Stimulated activated CD8-positive, alpha-beta memory T cell treated with anti-CD3 and anti-CD28 coated beads, Interleukin-4, amount 100 ng/mL, for 48 hours (primary cell): ENCODE data around the gene SLC35E2B.
A peak's percentile ranks its signal among the peaks of the same experiment; 100 is the strongest.
"Not testable (repeated sequence)": the region's sequence is repeated elsewhere in the genome, so short reads cannot be mapped to it uniquely, and the experiment has no call there.

Experiments
- DNase-seq: peaks from one replicate; pipeline ENCODE4 v3.0.0-alpha.2; 2020

Gene SLC35E2B

DNA sequence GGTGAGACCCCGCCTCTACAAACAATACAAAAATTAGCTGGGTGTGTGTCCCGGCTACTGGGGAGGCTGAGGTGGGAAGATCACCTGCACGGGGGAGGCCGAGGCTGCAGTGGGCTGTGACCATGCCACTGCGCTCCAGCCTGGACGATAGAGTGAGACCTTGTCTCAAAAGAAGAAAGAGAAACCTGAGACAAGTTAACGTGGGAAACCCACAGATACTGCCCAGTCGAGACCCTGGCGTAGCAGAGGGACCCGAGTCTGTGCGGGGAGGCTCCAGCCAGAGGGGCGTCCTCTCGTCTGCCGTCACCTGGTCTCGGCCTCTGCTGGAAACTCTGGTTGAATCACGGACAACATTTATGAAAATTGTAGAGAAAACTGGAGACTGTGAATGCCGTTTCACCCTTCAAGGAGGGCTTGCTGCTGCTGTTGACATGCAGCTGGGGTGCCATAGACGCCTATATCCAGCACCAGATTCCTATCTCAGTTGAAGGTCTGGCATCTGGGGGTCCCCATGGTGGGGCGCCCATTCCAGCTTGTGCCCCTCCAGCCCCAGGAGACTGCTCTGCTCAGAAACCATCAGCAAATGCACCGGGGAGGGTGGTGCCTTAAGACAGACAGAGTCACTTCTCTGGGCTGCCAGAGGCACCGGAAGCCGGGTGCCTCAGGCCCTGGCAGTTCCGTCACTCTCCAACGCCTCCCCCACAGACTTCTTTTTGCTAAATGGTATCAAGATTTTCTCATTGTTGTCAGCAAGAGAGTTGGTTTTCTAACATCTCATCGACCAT lies 20.2 kb downstream of the SLC35E2B start:
- no peak for DNase-seq

- no peak for DNase-seq
Measured at GRCh38 chr1:1671365-1672119, 21.1 kb downstream of the SLC35E2B start.

DNA sequence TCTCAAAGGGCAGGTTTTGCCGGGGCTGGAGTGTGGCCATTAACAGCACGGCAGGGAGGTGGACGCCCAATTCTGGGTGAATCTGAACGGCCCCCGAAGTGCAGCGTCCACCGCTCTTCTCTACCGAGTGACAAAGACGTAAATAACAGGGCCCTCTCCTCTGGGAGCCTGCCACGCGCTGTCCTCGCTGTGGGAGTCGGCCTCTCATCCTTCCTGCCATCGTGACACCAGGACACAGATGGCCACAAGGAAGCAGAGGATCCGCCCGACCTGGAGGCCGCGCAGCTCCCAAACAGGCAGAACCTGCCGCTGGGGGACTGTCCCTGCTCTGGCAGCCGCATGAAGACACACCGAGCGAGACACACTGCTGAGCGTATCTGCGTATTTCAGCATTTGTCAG lies 21.7 kb downstream of the SLC35E2B start:
- DNase-seq: no peak

GRCh38 chr1:1669468-1670440 lies 22.8 kb downstream of the SLC35E2B start:
- no peak for DNase-seq

DNA sequence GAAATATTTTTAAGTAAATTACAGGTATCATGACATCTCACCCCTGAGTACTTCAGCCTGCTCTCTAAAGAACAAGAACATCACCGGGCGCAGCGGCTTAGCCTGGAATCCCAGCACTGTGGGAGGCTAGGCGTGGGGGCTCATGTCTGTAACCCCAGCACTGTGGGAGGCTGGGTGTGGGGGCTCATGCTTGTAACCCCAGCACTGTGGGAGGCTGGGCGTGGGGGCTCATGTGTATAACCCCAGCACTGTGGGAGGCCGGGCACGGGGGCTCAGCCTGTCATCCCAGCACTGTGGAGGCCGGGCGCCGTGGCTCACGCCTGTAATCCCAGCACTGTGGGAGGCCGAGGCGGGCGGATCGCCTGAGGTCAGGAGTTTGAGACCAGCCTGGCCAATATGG lies 26.1 kb downstream of the SLC35E2B start:
- DNase-seq: no peak

- peak; percentile 78 for DNase-seq
Measured at GRCh38 chr1:1665815-1666251, 26.8 kb downstream of the SLC35E2B start.

- DNase-seq: no peak
Measured at GRCh38 chr1:1664941-1665814, 27.4 kb downstream of the SLC35E2B start.

GRCh38 chr1:1664318-1664717 lies 28.3 kb downstream of the SLC35E2B start:
- DNase-seq: not testable (repeated sequence)

GRCh38 chr1:1662830-1663560 lies 29.6 kb downstream of the SLC35E2B start:
- not testable (repeated sequence) for DNase-seq

DNA sequence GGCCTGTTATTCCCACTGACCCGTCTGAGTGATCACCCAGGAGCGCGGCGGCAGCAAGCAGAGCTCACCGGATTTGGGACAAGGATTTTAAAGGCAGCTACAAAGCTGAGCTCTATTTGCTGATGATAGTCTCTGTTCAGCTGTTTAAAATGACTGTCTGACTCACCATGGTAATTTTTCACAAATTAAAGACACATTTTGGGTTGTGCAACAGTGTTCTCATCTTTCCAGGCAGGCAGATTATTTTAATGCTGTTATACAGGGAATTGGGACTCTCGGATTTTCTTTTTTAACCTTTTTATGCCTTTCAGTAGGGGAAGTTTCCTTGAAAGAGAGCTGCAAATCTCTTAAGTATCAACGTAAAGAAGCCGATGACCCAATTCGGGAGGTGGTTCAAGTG lies 30.2 kb downstream of the SLC35E2B start:
- not testable (repeated sequence) for DNase-seq

GRCh38 chr1:1658583-1659549 lies 33.7 kb downstream of the SLC35E2B start, which contains the start of gene CDK11B:
Gene CDK11B (minus strand): TSS chr1:1659004. CDS start chr1:1657485, 1,519 bp downstream.
- DNase-seq: peak; percentile 99

- DNase-seq: not testable (repeated sequence)
Measured at GRCh38 chr1:1648265-1648664, 44.3 kb downstream of the SLC35E2B start.

GRCh38 chr1:1647567-1648241 lies 44.9 kb downstream of the SLC35E2B start:
- DNase-seq: not testable (repeated sequence)

GRCh38 chr1:1646326-1646725 lies 46.3 kb downstream of the SLC35E2B start:
- DNase-seq: not testable (repeated sequence)

DNA sequence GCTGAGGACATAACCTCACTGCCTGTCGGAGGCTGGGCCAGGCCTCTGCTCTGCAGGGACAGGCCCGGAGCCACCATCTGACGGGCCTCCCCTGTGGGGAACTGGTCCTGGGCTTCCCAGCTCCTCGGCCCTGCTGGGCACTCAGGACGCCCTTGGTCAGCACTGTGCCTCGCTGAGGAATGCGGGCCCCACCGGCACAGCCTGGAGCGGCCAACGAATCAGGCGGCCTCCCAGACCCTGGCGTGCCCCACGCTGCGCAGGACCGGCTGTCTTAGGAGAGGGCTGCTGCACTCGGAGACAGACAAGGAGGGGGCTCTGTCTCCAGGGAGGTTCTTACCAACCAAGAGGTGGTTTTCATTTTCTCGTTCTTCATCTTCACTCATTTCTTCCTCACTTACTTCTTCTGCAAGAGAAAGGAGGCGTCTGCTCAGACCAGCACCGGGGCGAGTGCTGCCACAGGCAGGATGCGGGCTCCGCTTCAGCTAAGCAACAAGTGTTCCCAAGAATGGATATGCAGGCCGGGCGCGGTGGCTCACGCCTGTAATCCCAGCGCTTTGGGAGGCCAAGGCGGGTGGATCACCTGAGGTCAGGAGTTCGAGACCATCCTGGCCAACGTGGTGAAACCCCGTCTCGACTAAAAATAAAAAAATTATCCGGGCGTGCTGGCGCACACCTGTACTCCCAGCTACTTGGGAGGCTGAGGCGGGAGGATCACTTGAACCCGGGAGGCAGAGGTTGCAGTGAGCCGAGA lies 51.7 kb downstream of the SLC35E2B start:
- not testable (repeated sequence) for DNase-seq

DNA sequence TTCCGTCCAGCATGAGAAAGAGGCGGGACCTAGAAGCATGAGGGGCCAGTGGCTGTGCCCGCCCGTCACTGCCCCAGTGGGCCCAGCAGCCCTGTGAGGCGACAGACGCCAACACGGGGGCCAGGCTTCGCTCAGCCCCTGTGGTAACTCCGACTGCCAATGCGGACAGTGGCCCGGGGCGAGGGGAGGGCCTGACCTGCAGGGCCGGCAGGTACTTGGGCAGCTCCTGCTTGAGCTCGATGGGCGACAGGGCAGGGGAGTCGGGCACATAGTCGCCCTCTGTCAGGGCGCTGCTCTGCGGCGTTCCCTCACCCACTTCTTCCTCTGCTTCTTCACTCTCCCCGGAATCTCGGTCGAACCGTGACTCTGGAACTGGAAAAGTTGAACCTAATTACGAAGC lies 52.5 kb downstream of the SLC35E2B start:
- DNase-seq: not testable (repeated sequence)

DNA sequence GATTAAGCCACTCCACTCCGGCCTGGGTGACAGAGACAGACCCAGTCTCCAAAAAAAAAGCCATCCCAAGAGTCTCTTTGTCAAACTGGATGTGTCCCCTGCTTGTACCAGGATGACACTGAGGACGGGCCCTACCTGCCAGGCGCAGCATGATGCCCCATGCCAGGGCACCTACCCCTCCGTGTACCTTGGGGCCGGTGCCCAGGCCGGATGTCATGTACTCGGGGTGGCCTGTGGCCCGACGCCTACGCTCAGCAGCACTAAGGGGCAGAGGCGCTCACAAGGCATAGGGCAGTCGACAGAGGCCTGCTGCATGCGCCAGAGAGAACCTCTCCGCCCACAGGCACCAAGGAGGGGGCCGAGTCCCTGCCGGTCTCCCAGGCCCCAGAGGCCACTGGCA lies 53.2 kb downstream of the SLC35E2B start:
- not testable (repeated sequence) for DNase-seq

DNA sequence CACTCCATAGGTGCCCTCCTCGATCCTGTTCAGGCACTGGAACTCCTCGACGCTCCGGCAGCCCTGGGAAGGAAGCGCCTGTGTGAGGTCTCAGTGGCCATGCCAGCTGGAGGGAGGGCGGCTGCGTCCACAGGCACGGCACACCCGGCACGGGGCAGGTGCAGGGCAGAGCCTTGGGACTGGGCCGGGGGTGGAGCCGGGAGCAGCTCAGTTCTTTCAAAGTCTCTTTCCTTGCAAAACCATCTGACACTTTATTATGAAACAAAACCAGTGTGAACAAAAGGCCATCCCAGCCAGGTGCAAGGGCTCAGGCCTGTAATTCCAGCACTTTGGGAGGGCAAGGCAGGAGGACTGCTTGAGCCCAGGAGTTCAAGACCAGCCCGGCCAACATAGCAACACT lies 54.1 kb downstream of the SLC35E2B start:
- not testable (repeated sequence) for DNase-seq
